ENCODE measurements around the gene ABCG8.

ABCG8 gene

DNA sequence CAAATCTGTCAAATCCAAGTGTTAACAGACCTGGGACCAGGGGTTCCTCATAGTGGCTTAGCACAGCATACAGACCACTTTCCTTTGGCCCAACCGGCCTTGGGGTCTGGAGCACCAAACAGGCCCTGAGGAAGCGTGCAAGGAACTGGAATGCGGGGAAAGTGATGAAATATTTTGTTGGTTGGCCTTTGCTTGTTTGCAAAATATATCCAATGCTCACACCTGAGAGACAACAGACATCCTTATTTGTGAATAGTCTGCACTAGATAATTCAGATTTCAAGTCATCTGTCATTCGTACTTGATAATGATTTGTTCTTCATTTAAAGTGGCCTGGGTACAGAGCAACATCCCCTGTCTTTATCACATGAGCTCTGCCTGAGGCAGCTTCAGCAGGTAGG lies 43.5 kb downstream of the ABCG8 start:
- TF ChIP-seq, protein P1, sequence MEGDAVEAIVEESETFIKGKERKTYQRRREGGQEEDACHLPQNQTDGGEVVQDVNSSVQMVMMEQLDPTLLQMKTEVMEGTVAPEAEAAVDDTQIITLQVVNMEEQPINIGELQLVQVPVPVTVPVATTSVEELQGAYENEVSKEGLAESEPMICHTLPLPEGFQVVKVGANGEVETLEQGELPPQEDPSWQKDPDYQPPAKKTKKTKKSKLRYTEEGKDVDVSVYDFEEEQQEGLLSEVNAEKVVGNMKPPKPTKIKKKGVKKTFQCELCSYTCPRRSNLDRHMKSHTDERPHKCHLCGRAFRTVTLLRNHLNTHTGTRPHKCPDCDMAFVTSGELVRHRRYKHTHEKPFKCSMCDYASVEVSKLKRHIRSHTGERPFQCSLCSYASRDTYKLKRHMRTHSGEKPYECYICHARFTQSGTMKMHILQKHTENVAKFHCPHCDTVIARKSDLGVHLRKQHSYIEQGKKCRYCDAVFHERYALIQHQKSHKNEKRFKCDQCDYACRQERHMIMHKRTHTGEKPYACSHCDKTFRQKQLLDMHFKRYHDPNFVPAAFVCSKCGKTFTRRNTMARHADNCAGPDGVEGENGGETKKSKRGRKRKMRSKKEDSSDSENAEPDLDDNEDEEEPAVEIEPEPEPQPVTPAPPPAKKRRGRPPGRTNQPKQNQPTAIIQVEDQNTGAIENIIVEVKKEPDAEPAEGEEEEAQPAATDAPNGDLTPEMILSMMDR (IDR thresholded peaks at IDR 0.05; ENCODE audit: low read depth, low read length), result no peak
- H3K4me3 ChIP-seq (ENCODE audit: low read depth, low read length), result no peak overlapping the region

DNA sequence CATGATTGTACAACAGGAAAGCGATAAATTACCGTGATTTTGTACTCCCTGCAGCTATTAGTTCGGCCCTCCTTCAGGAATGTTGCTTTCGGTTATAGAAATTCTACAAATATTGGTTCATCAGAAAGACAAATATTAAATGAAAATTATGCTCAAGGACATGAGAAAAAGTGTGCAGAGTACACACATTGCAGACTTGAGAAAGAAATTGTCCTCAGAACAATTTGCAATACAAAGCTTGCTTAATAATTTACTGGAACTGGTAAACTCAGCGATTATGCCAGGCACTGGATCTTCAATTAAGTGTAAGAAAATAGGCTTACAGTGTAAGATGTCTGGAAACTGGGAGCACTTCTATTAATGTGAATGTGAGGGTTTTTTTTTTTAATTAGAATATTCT lies 45.9 kb downstream of the ABCG8 start:
- TF ChIP-seq, protein P1 (IDR thresholded peaks at IDR 0.05; ENCODE audit: low read depth, low read length), result no peak
- H3K4me3 ChIP-seq (ENCODE audit: low read depth, low read length), result no peak overlapping the region

DNA sequence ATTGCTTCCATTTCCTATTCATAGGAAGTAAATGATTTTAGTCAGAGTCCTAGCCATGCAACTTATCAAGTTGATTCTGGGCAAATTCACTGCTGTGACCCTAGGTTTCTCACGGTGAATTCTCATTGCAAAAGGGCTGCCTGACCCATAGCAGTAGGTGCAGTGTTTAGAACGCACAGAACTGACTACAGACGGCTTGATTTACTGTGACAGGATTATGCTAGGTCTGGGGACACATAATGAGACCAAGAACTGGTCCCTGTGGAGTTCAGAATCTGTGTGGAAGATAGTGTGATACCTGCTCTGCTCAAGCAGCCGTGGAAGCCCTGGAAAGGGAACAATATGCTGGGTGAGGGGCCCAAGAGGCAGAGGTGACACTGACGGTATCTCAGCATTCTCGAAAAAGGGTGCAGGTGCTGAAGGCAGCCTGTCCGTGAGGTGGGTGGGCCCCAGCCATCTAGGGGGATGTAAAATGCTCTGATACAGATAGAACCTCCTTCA lies 46.4 kb downstream of the ABCG8 start:
- no peak overlapping the region for H3K4me3 ChIP-seq (ENCODE audit: low read depth, low read length)
- TF ChIP-seq, protein P1 (IDR thresholded peaks at IDR 0.05; ENCODE audit: low read depth, low read length), result no peak

DNA sequence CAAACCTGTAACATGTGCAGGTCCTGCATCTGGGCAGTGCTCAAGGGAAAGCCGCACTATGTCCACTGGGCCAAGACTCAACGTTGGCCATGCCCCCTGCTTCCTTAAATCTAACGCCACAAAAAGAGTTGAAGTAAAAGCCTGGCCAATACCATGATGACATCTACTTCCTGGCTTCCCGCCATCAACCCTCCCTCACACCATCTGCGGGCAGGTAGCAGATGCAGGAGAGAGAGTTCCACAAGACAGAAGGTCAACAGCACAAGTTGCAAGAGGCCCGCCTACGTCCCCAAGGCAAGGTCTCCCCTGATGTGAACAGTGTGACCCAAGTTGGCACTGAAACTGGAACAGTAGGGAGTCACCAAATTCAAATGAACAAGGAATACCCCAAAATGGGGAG lies 48.4 kb downstream of the ABCG8 start:
- H3K4me3 ChIP-seq (ENCODE audit: low read depth, low read length), result no peak overlapping the region
- TF ChIP-seq, protein P1 (IDR thresholded peaks at IDR 0.05; ENCODE audit: low read depth, low read length), result no peak

DNA sequence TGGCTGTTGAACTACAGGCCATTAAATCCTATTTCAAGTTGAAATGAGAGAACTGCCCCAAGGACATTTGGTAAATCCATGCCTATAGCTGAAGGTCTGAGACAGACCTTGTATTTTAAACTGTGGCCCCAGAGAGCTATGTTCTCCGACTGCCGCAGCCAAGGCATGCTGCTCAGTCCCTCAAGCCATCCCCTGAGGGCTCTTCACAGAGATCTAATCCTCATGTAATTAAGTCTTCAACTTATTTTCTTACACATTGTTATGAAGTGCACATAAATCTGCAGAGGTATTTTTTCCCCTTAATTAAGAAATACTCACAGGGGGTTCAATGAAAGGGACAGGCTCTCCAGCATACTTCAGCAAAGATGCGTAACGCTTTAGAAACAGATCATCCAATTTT lies 50.6 kb downstream of the ABCG8 start:
- TF ChIP-seq, protein P1 (IDR thresholded peaks at IDR 0.05; ENCODE audit: low read depth, low read length), result no peak
- H3K4me3 ChIP-seq (ENCODE audit: low read depth, low read length), result no peak overlapping the region

DNA sequence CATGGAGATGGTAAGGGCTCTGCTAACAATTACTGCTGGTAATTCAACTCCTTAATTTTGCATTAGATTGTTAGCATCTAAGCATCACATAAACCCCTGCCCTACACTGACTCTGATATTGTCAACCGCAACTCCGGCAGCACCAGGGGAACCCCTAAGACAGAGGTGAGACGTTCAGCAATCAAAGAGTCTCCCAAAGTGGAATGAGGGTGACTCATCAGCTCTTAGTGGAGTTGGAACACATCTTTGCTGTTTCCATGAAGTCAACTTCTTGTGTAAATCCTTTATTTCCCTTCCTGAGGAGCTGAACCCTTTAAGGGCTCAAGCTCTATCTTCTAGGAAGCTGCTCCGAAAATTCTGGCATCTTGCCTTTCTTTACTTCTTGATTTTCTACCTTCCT lies 52.1 kb downstream of the ABCG8 start:
- TF ChIP-seq, protein P1 (IDR thresholded peaks at IDR 0.05; ENCODE audit: low read depth, low read length), result no peak

DNA sequence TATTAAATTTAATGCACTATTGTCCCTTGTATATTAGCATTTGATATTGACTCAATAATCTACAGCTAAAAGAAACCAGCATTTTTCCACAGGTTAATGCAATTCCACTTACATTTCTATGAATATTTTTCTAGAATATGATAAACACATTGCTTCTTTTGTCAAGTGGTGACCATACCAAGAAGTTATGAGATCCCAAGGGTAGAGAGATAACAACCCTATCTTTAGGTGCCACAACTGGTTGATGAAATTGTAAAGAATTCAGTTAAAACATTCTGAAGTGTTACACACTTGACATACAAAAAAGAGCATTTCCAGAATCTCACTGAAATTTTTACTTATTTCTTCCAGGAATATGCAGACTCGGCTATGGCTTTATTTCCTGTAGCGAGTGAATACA lies 56.0 kb downstream of the ABCG8 start:
- TF ChIP-seq, protein P1 (IDR thresholded peaks at IDR 0.05; ENCODE audit: low read depth, low read length), result no peak
- no peak overlapping the region for H3K4me3 ChIP-seq (ENCODE audit: low read depth, low read length)

More for the DNA sequence above, 52.1 kb downstream of the ABCG8 start:
- no peak overlapping the region for H3K4me3 ChIP-seq (ENCODE audit: low read depth, low read length)
